Spinal cord (tissue), 10 donors: ENCODE results near the gene ACSM6. TPM values are rescaled to one million over a fixed set of nuclear protein-coding genes. Genes with fewer than 3 reads are reported as not detected.

ENCODE experiments used
- DNase-seq, 6 donors: peaks; one replicate each; pipeline versions ENCODE4 v3.0.0 to v3.0.0-alpha.2; 2013 to 2015; ENCODE audit warnings: low spot score in 6 of 6, low read depth in 4 of 6
- H3K27ac ChIP-seq: one replicate; pipeline ENCODE4 v1.5.1; 2013; ENCODE audit warnings: low read depth, low read length, control low read depth
- H3K27me3 ChIP-seq: one replicate; pipeline ENCODE4 v1.6.1; 2013; ENCODE audit warnings: low read length; ENCODE audit not compliant: control insufficient read depth, insufficient read depth
- H3K36me3 ChIP-seq: one replicate; pipeline ENCODE4 v1.6.1; 2013; ENCODE audit warnings: low read length; ENCODE audit not compliant: control insufficient read depth, insufficient read depth
- H3K4me1 ChIP-seq: one replicate; pipeline ENCODE4 v1.6.1; 2013; ENCODE audit warnings: low read length; ENCODE audit not compliant: control insufficient read depth, insufficient read depth
- H3K4me3 ChIP-seq: one replicate; pipeline ENCODE4 v1.5.1; 2013; ENCODE audit warnings: low read depth, low read length, control low read depth
- H3K9me3 ChIP-seq: one replicate; pipeline ENCODE4 v1.6.1; 2013; ENCODE audit warnings: low read length; ENCODE audit not compliant: control insufficient read depth, insufficient read depth
- WGBS: methylation state at CpG from one replicate; pipeline ENCODE4 v1.1.5; 2013; ENCODE audit warnings: missing lambda C conversion rate; ENCODE audit not compliant: insufficient coverage; 5-methylcytosine and 5-hydroxymethylcytosine counted together
- polyA plus RNA-seq, 2 donors: library from polyadenylated mRNA; unstranded; fragments of 120-200 nt; gene quantifications; one replicate each; pipeline ENCODE4 v1.2.1, GENCODE V29; 2013; ENCODE audit not compliant: insufficient read length in 2 of 2
- total RNA-seq, 2 donors: library from RNA; depleted of rRNA in 1 of 2; stranded (reverse); fragments of 120-200 nt in 1 of 2; fragments of >200 nt in 1 of 2; gene quantifications; one replicate each; pipeline versions ENCODE4 v1.2.3 to v1.2.4, GENCODE V29; 2013 to 2014
- donor health status: healthy.

The ACSM6 gene
- total and polyA plus RNA-seq, 4 donors = 0.14 to 0.15 TPM; not detected in 2

GRCh38 chr10:95242581-95243317 is 48.7 kb downstream of the ACSM6 start:
- DNase-seq = peak in 5 of 6 donors; percentile 35 to 81 (median 45)
- H3K27me3 ChIP-seq = no peaks in the 10 kb centered on the region
- no peak overlapping the region for H3K27ac ChIP-seq
- 87% methylated on average over 7 of the region's 8 CpGs for WGBS
- no peaks in the 10 kb centered on the region for H3K36me3 ChIP-seq
- no peaks in the 10 kb centered on the region for H3K9me3 ChIP-seq
- no peak overlapping the region for H3K4me3 ChIP-seq
- H3K4me1 ChIP-seq = peaks cover 3% of the 10 kb centered on the region

- no peaks in the 10 kb centered on the region for H3K27me3 ChIP-seq
- no peak overlapping the region for H3K4me3 ChIP-seq
- WGBS = 88% methylated on average over 3 of the region's 3 CpGs
- no peaks in the 10 kb centered on the region for H3K36me3 ChIP-seq
- H3K27ac ChIP-seq = no peak overlapping the region
- no peaks in the 10 kb centered on the region for H3K4me1 ChIP-seq
- no peaks in the 10 kb centered on the region for H3K9me3 ChIP-seq
- DNase-seq = no peak
These were observed 49.2 kb downstream of the ACSM6 start for GRCh38 chr10:95243318-95243617.

DNA sequence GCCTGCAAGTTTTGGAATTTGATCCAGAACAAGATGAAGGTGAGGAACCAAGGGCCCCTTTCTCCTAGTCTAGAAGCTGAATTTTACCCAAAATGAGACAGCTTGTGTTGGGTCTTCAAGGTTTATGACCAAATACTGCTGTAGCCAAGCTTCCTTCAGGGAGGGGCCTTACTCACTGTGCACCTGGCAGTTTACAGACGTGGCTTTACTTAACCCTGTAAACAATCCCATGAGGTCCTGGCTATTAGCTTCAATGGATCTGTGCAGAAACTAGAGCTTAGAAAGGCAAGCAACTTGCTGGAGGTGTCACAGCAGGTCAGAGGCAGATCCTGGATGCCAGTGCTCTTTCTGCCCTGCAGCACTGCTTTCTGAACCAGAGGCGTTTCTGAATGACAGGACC is 50.1 kb downstream of the ACSM6 start:
- no peak overlapping the region for H3K4me3 ChIP-seq
- WGBS = 79% methylated on average over 2 of the region's 2 CpGs
- H3K27me3 ChIP-seq = no peaks in the 10 kb centered on the region
- DNase-seq = no peak
- H3K9me3 ChIP-seq = no peaks in the 10 kb centered on the region
- no peaks in the 10 kb centered on the region for H3K4me1 ChIP-seq
- H3K36me3 ChIP-seq = no peaks in the 10 kb centered on the region
- H3K27ac ChIP-seq = no peak overlapping the region

GRCh38 chr10:95245425-95246055 is 51.5 kb downstream of the ACSM6 start:
- DNase-seq = no peak
- H3K36me3 ChIP-seq = no peaks in the 10 kb centered on the region
- no peak overlapping the region for H3K4me3 ChIP-seq
- no peak overlapping the region for H3K27ac ChIP-seq
- 80% methylated on average over 2 of the region's 6 CpGs for WGBS
- no peaks in the 10 kb centered on the region for H3K4me1 ChIP-seq
- no peaks in the 10 kb centered on the region for H3K9me3 ChIP-seq
- H3K27me3 ChIP-seq = no peaks in the 10 kb centered on the region

- Histone ChIP-seq H3K4me1 (no peaks in the 10 kb centered on the region), H3K27ac (no peak overlapping the region), H3K27me3 (no peaks in the 10 kb centered on the region), H3K36me3 (no peaks in the 10 kb centered on the region), H3K4me3 (no peak overlapping the region), H3K9me3 (no peaks in the 10 kb centered on the region)
- DNase-seq = peak in 2 of 6 donors; percentile 53 to 66
- 11% methylated on average over 1 of the region's 1 CpG for WGBS
These were observed 52.6 kb downstream of the ACSM6 start for GRCh38 chr10:95246582-95247051.

- Histone ChIP-seq H3K4me3 (no peak overlapping the region), H3K9me3 (no peaks in the 10 kb centered on the region), H3K36me3 (no peaks in the 10 kb centered on the region), H3K27ac (no peak overlapping the region), H3K4me1 (no peaks in the 10 kb centered on the region), H3K27me3 (no peaks in the 10 kb centered on the region)
- no peak for DNase-seq
- WGBS = 61% methylated on average over 5 of the region's 6 CpGs
These were observed 53.3 kb downstream of the ACSM6 start for GRCh38 chr10:95247200-95247880.

DNA sequence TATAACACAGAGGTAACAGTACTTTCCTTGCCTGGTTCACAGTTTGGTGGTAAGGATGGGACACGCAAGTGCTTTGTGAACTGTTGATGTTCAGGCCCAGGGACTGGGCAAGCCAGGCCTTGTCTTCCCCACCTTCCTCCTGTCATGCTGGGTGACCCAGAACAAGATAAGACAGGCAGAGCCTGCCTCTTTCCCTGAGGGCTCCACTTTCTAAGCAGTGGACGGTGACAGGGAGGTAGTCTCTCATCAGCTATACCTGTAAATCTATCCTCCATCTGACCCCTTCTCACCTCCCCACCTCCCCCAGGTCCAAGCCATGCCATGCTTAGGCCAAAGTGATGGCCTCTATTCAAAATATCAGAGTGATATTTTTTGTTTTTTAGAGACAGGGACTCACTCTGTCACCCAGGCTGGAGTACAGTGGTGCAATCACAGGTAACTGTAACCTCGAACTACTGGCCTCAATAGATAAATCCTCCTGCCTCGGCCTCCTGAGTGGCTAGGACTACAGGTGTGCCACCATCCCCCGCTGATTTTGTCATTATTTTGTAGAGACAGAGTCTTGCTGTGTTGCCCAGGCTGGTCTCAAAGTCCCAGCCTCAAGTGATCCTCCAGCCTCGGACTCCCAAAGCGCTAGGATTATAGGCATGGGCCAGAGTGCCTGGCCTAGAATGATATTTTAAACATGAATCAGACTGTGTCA is 54.0 kb downstream of the ACSM6 start:
- no peak overlapping the region for H3K27ac ChIP-seq
- H3K9me3 ChIP-seq = no peaks in the 10 kb centered on the region
- 94% methylated on average over 6 of the region's 7 CpGs for WGBS
- H3K36me3 ChIP-seq = no peaks in the 10 kb centered on the region
- no peaks in the 10 kb centered on the region for H3K4me1 ChIP-seq
- H3K4me3 ChIP-seq = no peak overlapping the region
- DNase-seq = no peak
- no peaks in the 10 kb centered on the region for H3K27me3 ChIP-seq

DNA sequence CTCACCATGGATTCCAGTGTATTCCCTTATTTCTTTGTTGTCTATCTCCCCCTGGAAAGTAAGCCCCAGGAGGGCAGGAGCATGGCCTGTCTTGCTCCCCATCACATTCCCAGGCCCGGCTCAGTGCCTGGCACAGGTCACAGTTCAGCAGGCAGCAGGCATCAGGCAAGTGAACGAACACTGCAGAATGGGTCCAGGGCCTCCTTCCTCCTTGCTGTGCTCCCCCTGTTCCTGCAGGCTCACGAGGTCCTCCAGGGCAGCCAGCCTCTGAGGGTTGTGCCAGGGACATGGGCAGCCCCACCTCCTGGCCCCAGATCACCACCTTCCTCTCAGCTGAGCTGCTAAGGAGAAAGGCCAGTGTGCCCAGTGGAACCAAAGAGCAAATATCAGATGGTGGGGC is 55.0 kb downstream of the ACSM6 start:
- no peak for DNase-seq
- 100% methylated on average over 2 of the region's 3 CpGs for WGBS
- no peak overlapping the region for H3K4me3 ChIP-seq
- no peak overlapping the region for H3K27ac ChIP-seq
- no peaks in the 10 kb centered on the region for H3K27me3 ChIP-seq
- no peaks in the 10 kb centered on the region for H3K36me3 ChIP-seq
- no peaks in the 10 kb centered on the region for H3K4me1 ChIP-seq
- no peaks in the 10 kb centered on the region for H3K9me3 ChIP-seq

DNA sequence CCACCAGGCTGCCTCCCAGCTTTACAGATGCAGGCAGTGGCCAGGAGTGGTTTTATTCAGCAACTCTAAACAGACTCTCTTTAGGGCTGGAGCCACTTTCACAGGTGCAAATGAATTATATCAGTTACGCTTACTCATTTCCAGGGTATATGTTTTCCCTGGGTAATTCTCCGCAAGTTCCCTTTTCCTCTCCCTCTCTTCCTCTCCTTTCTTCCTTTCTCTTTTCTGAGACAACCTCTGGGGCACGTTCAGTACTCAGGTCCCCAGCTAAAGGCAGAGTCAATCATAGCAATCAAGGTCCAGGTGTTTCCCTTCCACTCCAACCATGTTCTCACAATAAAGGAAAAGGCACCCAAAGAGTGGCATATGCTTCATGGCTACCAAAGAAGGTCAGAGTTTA is 55.4 kb downstream of the ACSM6 start:
- Histone ChIP-seq H3K27ac (no peak overlapping the region), H3K36me3 (no peaks in the 10 kb centered on the region), H3K4me1 (no peaks in the 10 kb centered on the region), H3K4me3 (no peak overlapping the region), H3K9me3 (no peaks in the 10 kb centered on the region), H3K27me3 (no peaks in the 10 kb centered on the region)
- WGBS = 83% methylated on average over 3 of the region's 3 CpGs
- no peak for DNase-seq
